HG02610 (cell line): ENCODE measurements around the gene RAB3D.

Experiments used
- ATAC-seq: cut with Tn5 transposase; IDR thresholded peaks from one replicate; pipeline ENCODE4 v1.9.1; 2021; ENCODE audit warnings: mild to moderate bottlenecking, moderate library complexity; ENCODE audit not compliant: unreplicated experiment

The RAB3D gene

DNA sequence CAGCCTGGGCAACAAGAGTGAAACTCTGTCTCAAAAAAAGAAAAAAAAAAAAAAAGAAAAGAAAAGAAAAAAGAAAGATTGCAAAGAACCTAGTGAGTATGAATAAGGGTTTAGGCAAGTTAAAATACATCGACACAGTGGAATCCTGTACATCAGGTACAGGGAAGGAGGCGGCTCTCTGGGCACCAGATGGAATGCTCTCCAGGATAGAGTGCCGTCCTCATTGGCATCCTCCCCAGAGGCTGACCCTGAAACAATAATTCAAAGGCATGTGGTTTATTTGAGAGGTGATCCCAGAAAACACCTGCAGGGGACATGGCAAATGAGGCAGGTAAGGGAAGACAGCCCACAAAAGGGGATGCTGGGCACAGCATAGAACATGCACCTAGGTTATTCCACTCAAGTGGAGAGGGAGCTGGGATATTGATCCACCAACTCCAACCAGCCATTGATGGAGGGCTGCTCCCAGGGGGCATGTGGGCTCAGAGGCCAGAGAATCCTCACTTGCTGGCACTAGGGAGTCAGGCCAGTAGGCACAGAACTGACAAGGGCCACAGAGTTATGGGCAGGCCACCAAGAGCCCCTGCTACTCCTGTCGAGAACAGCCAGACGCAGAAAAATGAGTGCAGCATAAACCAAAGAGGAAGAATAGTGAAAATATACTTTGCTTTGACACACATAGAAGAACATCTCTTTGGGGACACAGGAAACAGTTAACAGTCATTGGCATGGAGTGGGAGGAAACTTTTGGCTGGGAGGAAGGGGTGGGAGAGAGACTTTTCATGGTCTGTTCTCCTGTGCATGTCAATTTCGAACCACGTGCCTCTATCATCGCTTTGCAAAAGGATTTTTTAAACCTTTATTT, 39.3 kb downstream of the RAB3D start:
- no peak for ATAC-seq

DNA sequence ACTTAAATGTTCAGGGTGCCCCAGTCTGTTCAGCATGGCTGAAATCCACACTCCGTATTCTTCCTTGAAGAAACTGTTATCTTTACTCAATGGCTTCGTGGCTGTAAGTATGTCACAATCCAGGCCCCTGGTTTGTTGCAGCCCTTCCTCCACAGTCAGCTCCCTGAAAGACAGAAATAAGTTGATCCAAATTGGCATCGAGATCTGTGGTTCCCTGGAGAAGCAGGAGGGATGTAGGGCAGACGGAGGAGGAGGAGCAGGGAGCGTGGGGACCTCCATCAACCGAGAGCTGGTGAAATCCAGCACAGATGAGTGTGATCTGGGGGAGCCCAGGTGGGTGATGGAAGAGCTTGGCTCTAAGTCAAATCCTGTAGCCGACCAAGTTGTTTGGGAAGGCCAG, 43.2 kb downstream of the RAB3D start:
- ATAC-seq: no peak

DNA sequence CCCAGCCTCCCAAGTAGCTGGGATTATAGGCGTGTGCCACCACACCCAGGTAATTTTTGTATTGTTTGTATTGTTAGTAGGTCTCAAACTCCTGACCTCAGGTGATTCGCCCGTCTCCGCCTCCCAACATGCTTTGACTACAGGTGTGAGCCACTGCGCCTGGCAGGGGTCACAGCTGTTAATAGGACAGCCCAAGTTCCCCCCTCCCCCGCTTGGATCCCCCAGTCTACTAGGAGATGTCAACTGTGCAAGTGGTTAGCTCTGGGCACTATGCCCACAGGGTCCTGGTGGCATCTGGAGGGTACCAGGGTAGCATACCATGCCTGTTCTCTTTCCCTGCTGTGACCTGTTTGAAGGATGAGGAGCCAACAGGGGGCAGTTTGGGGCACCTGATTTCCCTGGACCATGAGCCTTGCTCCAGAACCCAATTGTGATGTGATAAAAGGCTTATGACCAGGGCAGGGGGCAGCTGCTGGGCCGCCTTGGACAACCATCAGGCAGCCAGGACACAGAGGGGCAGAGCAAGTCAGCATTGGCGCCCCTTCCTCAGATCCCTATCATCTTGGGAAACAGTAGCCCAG, 43.7 kb downstream of the RAB3D start, which contains the start of gene TSPAN16:
TSPAN16 (plus strand) TSS at position 496 of the 581 bp plus-strand sequence. CDS start 138 bp downstream, outside the sequence.
- ATAC-seq: no peak

DNA sequence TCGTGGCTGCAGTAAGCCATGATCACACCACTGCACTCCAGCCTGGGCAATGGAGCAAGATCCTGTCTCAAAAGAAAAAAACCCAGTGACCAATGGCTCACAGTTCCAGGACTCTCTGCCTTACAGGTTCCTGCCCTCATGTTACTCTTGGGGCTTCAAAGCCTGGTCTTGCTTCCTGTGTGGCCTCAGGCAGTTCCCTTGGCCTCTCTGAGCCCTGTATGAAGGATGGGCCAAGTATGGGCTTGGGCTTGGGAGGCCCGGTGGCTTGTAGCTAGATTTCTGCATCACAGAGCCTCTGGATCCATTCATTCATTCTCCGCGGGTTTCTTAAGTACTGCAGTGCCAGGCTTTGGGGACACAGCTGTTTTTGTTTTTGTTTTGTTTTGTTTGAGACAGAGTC, 44.3 kb downstream of the RAB3D start:
- no peak for ATAC-seq

DNA sequence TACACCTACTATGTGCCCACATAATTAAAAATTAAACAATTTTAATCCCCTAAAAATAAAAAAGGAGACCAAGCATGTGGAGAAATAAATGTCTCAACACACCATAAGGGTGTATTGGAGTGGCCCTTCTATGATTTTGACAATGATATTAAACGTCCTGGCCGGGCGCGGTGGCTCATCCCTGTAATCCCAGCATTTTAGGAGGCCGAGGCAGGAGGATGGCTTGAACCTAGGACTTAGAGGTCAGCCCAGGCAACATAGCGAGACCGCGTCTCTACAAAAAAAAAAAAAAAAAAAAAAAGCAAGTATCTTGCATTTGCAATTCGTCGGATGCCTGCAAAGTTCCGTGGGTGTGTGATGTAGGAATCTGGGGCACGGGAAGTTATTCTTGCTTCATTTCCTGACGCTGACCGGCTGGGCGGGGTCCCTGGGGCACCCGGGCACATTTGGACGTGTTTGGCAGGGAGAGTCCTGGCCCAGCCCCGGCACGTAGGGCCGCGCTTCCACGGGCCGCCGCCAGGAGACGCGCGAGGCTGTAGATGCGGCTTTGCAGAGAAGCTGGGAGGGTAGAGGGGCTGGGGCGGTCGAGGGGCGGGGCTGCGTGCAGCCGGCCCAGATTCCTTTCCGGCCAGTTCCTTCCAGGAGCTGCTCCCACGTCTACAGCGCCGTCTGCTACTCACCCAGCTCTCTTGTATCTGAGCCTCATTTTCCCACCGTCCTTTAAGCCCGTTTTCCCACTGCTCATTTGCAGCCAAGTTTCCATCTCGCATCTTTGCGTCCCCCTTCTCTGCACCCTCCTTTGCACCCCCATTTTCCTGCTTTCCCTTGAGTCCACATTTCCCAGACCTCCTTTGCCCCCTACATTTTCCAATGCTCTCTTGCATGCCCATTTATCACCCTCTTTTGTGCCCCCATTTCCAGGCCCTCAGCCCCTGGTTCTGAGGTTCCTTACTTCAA, 45.7 kb downstream of the RAB3D start:
- peak; percentile 60 for ATAC-seq

DNA sequence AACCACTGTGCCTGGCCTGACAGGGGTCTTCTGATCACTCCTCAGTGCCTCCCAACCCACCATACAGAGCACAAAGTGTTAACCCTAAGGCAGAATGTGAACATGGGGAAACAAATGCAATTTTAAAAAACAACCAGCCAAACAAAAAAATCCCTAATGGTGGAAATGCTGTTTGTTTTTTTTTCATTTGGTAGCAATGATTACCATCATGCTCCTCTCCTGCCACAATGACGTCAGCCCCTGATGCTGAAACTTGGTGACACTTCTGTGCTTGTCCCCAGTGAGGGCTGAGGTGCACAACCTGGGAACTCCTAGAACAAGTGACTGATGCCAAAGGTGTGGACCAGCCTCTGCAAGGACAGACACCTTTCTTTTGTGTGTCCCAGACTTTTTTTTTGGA, 47.5 kb downstream of the RAB3D start:
- ATAC-seq: no peak

DNA sequence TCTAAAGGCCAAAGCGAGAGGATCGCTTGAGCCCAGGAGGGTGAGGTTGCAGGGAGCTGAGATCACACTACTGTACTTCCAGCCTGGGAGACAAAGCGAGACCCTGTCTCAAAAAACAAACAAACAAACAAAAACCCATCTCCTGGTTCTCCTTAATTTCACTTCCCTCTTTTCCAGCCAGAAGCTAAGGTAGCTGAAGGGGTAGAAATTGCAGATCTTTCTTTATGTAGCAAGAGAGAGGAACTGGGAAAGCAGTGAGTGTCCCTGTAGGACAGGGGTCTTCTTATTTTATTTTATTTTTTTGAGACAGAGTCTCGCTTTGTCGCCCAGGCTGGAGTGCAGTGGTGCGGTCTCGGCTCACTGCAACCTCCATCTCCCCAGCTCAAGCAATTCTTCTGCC, 48.0 kb downstream of the RAB3D start:
- no peak for ATAC-seq

DNA sequence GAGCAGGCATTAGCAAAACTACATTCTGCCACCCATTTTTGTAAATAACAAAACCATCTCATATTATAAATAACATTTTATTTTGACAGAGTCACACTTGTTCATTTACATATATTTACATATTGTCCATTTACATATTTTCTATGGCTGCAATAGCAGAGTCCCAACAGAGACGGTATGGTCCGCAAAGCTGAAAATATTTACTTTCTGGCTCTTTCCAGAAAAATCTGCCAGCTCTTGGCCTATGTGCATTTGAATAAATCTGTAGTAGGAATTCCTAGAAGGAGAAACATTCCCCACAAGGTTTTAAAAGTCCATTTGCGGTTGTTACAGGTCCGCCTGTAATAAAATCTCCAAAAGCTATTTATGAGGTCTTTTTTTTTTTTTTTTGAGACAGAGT, 49.2 kb downstream of the RAB3D start:
- no peak for ATAC-seq

DNA sequence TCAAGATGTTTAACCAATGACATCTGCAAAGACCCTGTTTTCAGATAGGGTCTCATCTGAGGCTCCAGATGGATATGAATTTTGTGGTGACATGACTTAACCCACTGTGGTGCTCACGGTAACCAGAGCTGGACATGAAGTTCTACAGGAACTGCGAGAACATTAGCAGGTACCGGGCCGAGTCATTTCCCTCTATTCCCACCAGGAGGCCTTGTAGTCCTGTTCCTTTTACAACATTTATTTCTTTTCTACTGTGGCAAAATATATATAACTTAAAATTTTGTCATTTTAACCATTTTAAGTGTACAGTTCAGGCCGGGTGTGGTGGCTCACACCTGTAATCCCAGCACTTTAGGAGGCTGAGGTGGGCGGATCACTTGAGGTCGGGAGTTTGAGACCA, 51.1 kb downstream of the RAB3D start:
- no peak for ATAC-seq

DNA sequence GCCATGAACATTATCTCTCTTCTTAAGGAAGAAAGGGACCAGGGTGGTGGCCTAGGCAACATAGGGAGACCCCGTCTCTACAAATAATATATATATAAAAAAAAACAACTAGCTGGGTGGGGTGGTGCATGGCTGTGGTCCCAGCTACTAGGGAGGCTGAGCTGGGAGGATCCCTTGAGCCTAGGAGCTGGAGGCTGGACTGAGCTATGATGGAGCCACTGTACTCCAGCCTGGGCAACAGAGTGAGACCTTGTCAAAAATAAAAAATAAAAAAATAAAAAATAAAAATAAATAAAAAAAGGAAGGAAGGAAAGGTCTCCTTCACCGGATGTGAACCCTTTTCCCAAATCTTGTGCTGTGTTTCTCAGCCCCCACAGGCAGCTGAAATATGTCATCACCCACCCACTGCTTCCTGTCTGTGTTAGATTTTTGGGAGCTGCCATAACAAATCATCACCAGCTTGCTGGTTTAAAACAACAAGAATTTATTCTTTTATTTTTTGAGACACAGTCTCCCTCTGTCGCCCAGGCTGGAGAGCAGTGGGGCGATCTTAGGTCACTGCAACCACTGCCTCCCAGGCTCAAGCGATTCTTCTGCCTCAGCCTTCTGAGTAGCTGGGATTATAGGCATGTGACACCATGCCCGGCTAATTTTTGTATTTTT, 53.0 kb downstream of the RAB3D start:
- ATAC-seq: no peak

DNA sequence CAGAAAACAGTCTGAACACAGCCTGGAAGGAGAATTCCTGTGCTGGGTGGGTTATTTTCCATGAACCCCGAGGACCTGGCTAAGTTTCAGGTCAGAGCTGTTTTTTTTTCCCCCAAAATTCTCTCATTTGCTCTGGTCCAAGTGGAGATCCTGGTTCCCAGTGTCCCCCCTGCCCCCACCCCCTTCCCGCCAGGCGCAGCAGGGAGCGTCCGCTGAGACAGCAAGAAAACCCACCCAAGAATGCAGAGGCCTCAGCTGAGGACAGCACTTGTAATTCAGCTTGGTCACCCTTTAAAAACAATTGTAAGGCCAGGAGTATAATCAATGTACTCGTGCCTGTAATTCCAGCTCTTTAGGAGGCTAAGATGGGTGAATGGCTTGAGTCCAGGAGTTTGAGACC, 54.9 kb downstream of the RAB3D start:
- ATAC-seq: no peak

DNA sequence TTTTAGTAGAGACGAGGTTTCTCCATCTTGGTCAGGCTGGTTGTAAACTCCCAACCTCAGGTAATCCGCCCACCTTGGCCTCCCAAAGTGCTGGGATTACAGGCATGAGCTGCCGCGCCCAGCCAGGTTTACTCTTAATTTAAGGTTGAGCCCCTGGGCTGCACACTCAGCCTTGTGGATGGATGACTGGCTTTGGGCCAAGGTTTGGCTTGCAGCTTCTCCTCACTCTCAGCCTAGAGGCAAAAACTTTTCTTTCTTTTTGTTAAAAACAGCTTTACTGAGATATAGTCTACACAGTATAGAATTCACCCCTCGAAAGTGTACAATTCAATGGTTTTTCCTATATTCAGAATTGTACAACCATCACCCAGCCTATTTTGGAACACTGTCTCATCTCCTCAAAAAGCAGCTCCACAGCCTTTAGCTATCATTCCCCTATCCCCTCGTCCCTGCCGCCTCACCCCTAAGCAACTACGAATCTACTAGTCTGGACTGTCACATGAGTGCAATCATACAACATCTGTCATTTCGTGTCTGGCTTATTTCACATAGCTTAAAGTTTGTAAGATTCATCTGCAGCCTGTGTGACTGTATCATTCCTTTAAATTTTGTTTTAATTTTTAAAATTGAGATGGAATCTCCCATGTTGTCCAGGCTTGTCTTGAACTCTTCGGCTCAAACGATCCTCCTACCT, 58.0 kb downstream of the RAB3D start:
- ATAC-seq: no peak

DNA sequence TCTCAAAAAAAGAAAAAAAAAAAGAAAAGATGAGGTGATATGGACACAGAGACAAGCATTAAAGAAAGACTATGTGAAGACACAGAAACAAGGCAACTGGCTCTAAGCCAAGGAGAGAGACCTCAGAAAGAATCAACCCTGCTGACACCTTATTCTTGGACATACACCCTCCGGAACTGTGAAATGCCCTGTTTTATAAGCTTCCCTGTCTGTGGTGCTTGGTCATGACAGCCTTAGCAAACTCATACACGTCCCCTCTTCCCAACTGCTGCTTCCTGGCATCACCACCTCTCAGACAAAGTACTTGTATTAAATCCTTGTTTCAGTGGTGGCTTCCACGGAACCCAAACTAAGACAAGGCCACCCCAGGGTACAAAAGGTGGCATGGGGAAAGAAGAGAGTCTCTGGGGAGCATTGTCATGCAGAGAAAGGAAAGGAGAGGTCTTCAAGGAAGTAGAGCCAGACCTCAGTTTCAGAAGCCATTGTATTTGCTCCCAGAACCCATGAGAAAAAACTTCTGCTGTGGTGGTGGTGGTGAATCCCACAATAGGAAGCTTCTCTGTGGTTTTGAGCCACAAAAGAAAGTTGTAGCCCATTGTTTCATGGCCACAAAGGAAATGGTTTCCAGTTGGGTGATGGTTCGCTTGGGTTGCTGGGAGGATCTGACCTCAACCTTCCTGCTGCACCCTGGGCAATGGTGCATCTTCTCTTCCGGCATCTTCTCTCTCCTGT, 59.8 kb downstream of the RAB3D start:
- ATAC-seq: peak; percentile 53

DNA sequence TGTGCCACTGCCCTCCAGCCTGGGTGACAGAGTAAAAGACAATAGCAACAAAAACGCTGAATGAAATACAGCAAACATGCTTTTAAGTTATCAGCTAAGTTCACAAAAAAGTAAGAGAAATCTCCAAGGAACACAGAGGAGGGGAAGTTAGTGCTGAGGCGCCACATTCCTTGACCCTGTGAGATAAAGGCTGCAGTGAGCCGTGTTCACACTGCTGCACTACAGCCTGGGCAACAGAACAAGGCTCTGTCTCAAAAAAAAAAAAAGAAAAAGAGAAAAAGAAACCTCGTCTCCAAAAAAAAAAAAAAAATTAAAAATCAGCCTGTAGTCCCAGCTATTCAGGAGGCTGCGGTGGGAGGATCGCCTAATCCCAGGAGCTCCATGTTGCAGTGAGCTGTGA, 60.8 kb downstream of the RAB3D start:
- no peak for ATAC-seq

DNA sequence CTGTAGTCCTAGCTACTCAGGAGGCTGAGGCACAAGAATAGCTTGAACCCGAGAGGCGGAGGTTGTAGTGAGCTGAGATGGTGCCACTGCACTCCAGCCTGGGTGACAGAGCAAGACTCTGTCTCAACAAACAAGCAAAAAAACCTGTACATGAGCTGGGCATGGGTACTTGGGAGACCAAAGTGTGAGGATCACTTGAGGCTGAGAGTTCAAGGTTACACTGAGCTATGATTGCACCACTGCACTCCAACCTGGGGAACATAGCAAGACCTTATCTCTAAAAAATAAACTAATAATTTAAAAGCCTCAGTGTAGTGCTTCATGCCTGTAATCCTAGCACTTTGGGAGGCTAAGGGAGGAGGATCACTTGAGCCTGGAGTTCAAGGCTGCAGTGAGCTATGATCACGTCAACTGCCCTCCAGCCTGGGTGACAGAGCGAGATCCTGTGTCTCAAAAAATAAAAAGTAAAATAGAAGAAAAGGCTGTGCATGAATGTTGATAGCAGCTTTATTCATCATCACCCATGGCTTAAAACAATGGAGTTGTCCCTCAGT, 64.8 kb downstream of the RAB3D start:
- ATAC-seq: no peak

DNA sequence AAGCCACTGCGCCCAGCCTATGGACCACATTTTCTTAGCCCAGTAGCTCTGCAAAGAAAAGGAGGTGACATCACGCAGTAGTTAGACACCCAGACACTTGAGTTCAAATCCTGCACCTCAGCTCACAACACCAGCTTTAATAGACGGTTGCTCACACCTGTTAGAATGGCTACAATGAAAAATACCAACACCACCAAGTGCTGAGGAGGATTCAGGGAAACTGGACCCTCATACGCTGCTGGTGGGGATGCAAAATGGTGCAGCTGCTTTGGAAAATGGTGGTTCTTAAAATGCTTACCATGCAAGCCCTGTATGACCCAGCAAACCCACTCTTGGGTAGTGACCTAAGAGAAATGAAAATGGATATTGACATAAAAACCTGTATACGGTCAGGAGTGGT, 65.5 kb downstream of the RAB3D start:
- no peak for ATAC-seq

DNA sequence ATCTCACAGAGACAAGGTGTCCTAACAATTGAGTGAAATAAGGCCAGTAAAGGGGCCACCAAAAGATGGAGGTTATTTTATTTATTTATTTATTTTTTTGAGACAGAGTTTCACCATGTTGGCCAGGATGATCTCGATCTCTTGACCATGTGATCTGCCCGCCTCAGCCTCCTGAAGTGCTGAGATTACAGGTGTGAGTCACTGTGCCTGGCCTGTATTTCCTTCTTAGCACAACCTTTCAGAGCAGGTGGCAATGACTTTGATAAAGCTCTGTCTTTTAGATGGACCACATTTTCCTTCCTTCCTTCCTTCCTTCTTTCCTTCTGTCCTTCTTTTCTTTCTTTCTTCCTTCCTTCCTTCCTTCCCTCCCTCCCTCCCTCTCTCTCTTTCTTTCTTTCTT, 66.2 kb downstream of the RAB3D start:
- ATAC-seq: no peak
